Activated CD4-positive, alpha-beta T cell treated with anti-CD3 and anti-CD28 coated beads, Interleukin-2, Interleukin-6, amounts not matched to agents 100 ng/mL and 50 ng/mL, durations not matched to agents 16 hours and 8 hours (primary cell): Measurements from ENCODE around the gene CPSF3.
"Not testable (repeated sequence)": the region's sequence is repeated elsewhere in the genome, so short reads cannot be mapped to it uniquely, and the experiment has no call there.

Experiments
- DNase-seq: peaks from one replicate; pipeline ENCODE4 v3.0.0-alpha.2; 2020

The CPSF3 gene

DNA sequence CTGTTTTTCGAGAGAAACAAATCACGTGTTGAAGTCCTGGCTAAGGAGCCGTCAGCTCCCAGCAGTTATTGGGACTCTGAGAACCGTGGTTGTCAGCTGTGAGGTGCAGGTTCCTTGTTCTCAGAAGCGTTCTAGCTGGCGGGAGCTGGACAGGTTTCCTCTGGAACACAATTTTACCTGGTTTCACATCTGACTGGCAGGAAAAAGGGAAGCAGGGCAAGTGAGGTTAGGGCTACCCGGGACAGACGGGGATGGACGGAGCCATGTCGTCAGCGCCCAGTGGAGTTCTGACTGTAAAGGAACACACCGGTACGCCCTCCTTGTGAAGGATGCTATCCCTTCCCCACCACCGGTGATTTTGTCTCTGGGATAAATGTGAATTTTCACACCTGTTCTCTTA is 26.3 kb upstream of the CPSF3 start:
- DNase-seq, result no peak

GRCh38 chr2:9398251-9398650 is 25.2 kb upstream of the CPSF3 start:
- not testable (repeated sequence) for DNase-seq

DNA sequence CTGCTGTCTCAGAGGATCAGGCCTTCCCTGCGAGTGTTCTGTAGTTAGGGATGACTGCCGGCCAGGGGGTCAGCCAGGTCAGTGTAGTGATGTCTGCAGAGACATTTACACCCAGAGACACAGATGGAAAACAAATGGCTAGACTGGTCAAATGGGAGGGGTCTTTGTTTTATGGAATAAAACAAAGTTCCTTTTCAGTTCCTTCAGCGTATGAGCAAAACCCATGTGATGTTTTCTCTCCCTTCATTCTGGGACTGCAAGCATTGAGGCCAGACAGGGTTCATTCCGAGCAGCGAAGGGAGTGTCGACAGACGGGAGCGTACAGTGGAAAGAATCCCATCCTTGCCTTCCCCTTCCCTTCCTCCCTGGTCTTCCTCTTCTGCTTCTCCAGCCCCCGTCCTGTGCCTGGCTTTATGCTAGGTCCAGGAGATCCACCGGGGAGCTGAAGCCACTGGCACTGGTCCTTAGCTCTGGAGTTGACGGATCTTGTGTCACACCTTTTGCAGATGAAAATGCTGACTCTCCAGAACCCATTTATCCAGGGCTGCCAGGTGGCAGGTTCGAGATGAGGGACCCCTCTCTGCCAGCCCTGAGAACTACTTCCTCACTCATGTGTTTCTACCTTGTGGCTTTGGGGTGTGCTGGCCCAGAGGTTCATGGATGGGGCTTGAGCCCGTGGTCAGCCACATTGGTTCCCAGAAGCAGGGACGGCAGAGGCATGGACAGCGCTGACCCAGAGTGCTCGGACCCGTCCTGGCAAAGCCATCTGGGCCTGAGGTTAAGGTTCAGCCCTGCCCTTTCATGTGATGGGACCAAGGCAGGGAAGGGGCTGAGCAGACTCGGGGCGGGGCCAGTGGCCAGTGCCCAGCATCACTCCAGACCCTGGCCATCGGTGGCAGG is 24.3 kb upstream of the CPSF3 start:
- no peak for DNase-seq

DNA sequence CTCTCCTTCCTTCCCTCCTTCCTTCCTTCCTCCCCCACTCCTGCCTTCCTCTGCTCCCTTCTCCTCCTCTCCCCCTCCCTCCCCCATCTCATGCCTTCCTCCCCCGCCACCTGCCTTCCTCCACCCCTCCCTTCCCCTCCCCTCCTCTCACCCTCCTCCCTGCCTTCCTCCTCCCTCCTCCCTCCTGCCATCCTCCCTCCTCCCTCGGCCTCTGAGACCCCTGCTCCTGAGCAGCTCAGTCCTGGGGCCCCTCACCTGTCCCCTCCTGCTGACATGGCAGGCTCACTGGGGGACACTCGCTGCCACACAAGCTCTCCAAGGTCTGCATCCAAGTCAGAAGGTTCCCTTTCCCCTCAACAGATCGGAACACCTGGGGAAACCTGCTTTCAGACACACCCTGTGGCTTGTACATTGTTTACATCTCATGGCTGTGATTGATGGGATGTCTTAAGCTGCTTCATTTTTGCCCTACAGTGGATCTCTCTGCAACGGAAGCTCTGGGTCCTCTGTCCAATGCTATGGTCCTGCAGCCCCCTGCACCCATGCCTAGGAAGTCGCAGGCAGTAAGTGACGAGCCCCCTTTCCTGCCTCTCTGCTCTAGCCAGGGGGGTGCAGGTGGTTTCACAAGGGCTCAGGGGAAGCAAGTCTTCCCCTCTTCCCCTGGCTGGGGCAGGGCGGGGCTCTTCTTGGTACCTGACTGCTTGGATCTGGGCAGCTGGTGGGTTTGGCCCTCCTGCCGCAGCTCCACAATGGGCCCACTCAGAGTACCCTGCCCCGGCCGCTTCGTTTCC is 23.0 kb upstream of the CPSF3 start:
- DNase-seq, result no peak

- no peak for DNase-seq
These were observed 22.4 kb upstream of the CPSF3 start for GRCh38 chr2:9401059-9401547.

- DNase-seq, result no peak
These were observed 21.6 kb upstream of the CPSF3 start for GRCh38 chr2:9401646-9402371.

- DNase-seq, result no peak
These were observed 19.5 kb upstream of the CPSF3 start for GRCh38 chr2:9403924-9404323.

DNA sequence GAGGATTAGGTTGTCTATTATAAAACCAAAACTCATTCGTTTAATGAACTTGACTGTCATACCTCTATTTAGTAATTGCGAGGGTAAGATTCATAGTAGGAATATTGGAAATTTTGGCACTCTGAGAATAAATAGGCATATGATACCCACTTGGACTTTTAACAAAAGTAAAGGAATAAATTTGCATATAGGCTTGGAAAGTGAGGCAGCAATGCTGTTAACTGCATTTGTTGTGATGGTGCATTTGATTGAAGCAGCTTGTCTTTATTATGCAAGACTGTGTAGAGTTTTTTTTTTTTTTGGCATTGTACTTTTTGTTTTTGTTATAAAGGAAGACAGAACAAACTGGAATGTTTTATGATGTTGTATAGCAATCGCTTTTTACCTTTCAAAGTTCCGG is 19.0 kb upstream of the CPSF3 start:
- no peak for DNase-seq

DNA sequence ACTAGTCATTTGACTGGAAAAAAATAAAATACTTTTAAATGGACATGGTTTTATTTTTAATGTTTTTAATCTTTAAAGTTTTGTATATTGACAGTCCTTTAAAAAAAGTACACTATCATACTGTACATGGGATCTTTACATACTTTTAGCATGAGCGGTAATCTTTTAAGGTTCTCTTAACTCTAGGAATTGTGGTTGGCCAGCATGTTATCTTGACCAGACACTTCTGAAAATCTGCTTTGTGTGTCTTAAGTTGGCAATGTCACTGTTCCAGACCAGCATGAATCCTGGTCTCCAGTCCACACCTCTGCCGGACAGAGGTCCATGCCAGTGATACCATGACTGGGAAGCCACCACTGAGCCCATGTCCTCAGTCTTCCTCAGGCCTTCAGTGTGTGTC is 17.8 kb upstream of the CPSF3 start:
- DNase-seq, result no peak

DNA sequence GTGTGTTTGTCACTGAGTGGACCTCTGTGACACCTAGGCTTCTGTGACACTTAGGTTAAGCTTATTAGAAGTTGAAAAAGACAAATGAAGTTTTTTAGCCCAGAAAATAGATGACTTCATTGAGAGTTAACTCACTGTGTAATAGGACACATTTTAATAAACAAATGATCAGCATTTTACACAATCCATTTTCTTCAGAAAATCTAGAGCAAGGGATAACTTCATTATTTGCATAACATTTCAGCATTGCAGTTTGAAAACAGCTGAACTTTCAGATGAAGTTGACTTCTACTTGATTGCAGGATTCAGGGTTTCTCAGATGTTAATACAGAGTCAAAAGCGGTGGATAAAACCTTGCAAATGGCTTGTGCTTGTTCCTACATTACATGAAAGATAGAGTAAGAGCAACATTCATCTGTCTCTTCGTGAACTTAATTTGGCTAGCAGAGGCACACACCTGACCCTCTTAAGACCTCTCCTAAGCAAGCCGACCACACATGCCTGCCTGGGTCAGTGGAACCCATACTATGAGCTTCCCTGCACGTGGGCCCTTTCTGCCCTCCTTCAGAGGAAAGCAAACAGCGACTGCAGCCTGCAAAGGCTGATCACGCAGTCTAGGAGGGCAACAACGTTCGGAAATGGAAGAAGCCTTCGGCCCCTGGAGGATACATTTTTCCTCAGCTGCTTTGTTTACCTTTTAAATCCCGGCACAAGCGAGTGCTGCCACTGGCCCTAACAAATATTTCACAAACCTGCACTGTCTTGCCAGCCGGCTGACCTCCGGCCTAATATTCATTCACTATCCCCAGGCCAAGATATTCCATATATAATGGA is 16.7 kb upstream of the CPSF3 start:
- DNase-seq, result no peak

DNA sequence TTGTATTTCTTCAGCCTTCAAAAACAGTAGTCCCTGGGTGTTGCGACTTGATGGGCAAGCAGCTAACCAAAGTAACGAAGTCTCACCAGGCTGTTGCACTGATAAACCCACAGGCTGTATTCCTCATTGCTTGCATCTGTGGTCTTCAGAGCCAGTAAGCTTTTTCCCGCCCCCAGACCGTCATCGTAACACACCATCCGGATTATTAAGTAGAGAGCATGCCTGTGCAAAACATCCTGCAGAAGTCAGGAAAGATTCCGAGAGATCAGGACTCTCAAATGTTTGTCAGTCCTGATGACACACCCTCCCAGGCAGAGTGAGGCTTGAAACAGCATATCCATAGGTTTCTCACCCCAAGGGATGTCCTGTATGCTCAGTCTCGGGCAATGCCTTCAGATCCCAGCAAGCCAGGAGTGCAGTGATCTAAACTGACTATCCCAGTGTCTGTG is 16.1 kb upstream of the CPSF3 start:
- no peak for DNase-seq

DNA sequence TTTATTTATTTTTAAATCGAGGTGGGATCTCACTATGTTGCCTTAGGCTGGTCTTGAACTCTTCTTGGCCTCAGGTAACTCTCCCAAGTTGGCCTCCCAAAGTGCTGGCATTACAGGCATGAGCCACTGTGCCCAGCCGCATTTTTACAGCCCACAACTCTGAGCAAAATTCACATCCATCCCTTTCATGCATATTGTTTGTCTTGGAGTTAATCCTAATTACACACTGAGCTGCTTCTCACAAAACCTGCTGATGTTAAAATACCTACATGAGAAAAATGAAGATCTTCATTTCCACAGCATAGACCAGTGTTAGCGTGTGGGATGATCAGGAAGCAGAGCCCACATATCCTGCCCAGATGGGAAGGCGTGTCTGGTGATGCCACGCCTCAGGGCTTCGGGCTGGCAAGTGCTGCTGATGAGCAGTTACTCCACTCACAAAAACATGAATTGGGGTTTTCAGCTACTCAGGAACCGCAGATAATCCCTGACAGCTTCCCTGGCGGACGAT is 14.8 kb upstream of the CPSF3 start:
- no peak for DNase-seq

DNA sequence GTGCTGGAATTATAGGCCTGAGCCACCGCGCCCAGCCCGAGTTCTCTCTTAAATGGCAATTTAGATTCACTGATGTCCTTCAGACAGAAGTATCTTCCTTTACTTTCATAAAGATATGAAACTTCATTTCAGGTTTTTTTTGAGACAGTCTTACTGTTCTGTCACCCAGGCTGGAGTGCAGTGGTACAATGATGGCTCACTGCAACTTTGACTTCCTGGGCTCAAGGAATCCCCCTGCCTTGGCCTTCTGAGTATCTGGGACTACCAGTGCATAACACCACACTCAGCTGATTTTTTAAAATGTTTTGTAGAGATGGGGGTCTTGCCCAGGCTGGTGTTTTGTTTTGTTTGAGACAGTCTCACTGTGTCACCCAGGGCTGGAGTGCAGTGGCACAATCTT is 13.3 kb upstream of the CPSF3 start:
- no peak for DNase-seq

DNA sequence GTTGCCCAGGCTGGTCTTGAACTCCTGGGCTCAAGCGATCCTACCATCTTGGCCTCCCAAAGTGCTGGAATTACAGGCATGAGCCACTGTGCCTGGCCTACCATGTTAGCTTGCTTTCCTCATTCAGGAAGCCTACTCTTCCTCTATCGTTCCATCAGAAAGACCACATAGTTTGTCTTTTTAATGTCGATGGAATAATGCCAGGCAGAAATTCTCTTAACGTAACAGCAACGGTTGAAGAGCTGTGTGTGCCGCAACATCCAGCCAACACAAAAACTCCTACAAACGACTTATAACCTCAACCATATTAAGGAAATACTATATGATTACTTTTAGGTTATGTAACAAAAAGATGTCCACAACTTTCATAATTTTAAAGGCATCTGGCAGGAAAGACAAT is 10.7 kb upstream of the CPSF3 start:
- DNase-seq, result no peak

- DNase-seq, result no peak
These were observed 7.8 kb upstream of the CPSF3 start for GRCh38 chr2:9415516-9416169.

DNA sequence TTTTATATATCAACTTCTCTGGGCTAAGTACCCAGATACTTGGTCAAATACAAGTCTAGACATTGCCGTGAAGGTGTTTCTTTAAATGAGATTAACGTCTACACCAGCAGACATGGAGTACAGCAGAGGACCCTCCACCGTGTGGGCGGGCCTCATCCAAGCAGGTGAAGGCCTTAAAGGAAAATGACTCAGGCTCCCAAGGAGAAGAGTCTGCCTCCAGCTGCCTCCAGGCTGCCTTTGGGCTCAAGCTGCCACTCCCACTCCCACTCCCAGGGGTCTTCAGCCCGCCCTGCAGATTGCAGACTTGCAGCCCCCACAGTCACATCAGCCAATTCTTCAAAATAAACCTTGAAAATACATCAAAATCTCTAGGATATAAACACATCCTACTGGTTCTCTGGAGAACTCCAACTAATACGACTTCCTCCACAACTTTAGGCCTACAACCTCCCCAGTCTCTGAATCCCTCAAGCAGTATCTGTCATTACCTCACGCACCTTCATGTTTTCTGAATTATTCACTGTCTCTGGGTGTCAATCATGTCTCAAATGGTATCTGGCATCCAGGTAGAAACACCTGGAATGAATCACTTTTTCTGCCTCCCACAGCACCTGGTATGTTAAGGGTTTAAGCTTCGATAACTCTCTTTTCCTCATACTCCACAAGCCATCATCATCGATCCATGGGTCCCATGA is 7.0 kb upstream of the CPSF3 start:
- DNase-seq, result no peak

- DNase-seq, result no peak
These were observed 6.5 kb upstream of the CPSF3 start for GRCh38 chr2:9416962-9417316.

GRCh38 chr2:9417725-9418124 is 5.7 kb upstream of the CPSF3 start:
- no peak for DNase-seq

DNA sequence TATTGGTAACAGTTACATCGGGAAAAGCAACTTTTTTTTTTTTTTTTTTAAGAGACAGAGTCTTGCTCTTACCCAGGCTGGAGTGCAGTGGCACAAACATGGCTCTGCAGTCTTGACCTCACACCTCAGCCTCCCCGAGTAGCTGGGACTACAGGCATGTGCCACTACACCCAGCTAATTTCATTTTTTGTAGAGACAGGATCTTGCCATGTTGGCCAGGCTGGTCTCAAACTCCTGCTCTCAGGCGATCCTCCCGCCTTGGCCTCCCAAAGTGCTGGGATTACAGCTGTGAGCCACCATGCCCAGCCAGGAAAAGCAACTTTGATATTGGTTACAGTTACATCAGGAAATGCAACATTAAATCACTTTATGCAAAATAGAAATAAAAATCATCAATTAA is 4.7 kb upstream of the CPSF3 start:
- no peak for DNase-seq

GRCh38 chr2:9419541-9419940 is 3.9 kb upstream of the CPSF3 start:
- no peak for DNase-seq

DNA sequence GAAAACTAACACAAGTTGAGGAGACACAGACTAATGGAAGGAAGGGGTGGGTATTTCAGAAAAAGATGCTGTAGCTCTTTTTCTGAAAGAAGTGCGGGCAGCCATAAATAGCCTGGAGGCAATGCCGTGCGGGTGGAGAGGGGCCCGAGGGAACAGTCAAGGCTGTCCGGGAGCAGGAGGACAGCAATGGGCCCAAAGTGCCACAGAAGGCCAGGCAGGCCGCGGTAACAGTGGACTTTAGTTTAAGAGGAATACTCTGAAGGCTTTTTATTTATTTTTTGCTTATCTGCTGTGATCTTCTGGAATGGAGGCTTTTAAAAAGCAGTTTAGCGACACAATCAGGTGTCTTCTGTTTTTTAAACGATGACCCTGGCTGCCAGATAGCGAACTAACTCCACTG is 3.0 kb upstream of the CPSF3 start:
- DNase-seq, result no peak
